ENCODE data around the gene CHST9.
"Not testable (repeated sequence)": the region's sequence is repeated elsewhere in the genome, so short reads cannot be mapped to it uniquely, and the experiment has no call there.

The CHST9 gene

GRCh38 chr18:27165412-27165811 lies 19.7 kb downstream of the CHST9 start:
- no peak for DNase-seq

GRCh38 chr18:27164905-27165304 lies 20.2 kb downstream of the CHST9 start:
- no peak for DNase-seq

- not testable (repeated sequence) for DNase-seq
Measured at GRCh38 chr18:27163197-27163716, 21.9 kb downstream of the CHST9 start.

- not testable (repeated sequence) for DNase-seq
Measured at GRCh38 chr18:27149240-27149639, 35.9 kb downstream of the CHST9 start.

GRCh38 chr18:27144672-27145071 lies 40.4 kb downstream of the CHST9 start:
- no peak for DNase-seq

GRCh38 chr18:27143580-27144287 lies 41.4 kb downstream of the CHST9 start:
- DNase-seq = no peak

GRCh38 chr18:27142891-27143290 lies 42.2 kb downstream of the CHST9 start:
- DNase-seq = no peak

- DNase-seq = no peak
Measured at GRCh38 chr18:27141876-27142275, 43.2 kb downstream of the CHST9 start.

- no peak for DNase-seq
Measured at GRCh38 chr18:27138079-27138478, 47.0 kb downstream of the CHST9 start.

GRCh38 chr18:27136208-27136535 lies 48.9 kb downstream of the CHST9 start:
- DNase-seq = no peak

GRCh38 chr18:27135504-27136207 lies 49.5 kb downstream of the CHST9 start:
- DNase-seq = no peak

- DNase-seq = no peak
Measured at GRCh38 chr18:27130065-27130630, 55.0 kb downstream of the CHST9 start.

GRCh38 chr18:27124196-27124595 lies 60.9 kb downstream of the CHST9 start:
- no peak for DNase-seq

- no peak for DNase-seq
Measured at GRCh38 chr18:27121108-27121507, 64.0 kb downstream of the CHST9 start.

- DNase-seq = no peak
Measured at GRCh38 chr18:27120246-27120645, 64.9 kb downstream of the CHST9 start.

- no peak for DNase-seq
Measured at GRCh38 chr18:27118973-27119372, 66.1 kb downstream of the CHST9 start.

- no peak for DNase-seq
Measured at GRCh38 chr18:27114842-27115241, 70.3 kb downstream of the CHST9 start.

- DNase-seq = no peak
Measured at GRCh38 chr18:27113358-27113757, 71.8 kb downstream of the CHST9 start.

GRCh38 chr18:27110319-27110718 lies 74.8 kb downstream of the CHST9 start:
- no peak for DNase-seq

- DNase-seq = no peak
Measured at GRCh38 chr18:27109451-27109850, 75.7 kb downstream of the CHST9 start.

- no peak for DNase-seq
Measured at GRCh38 chr18:27108842-27109241, 76.3 kb downstream of the CHST9 start.

GRCh38 chr18:27104743-27105142 lies 80.4 kb downstream of the CHST9 start:
- no peak for DNase-seq

- DNase-seq = no peak
Measured at GRCh38 chr18:27094621-27095020, 90.5 kb downstream of the CHST9 start.

- DNase-seq = not testable (repeated sequence)
Measured at GRCh38 chr18:27093290-27093689, 91.8 kb downstream of the CHST9 start.
